BE2C (cell line): ENCODE results near the gene PPIL6.

Experiments
- DNase-seq: peaks from one replicate; pipeline ENCODE4 v3.0.0-alpha.2; 2020
- H3K27me3 ChIP-seq: fragments of 250-450 bp; sonication (Bioruptor Pico); 2 replicates; pipeline ENCODE4 v1.5.1; 2020; ENCODE audit warnings: mild to moderate bottlenecking
- H3K36me3 ChIP-seq: fragments of 250-450 bp; sonication (Bioruptor Pico); 2 replicates; pipeline ENCODE4 v1.5.1; 2020; ENCODE audit warnings: mild to moderate bottlenecking
- H3K4me1 ChIP-seq: fragments of 250-450 bp; sonication (Bioruptor Pico); 2 replicates; pipeline ENCODE4 v1.5.1; 2020
- H3K4me3 ChIP-seq: 2 replicates; pipeline ENCODE4 v1.5.1; 2011; ENCODE audit warnings: low read depth, low read length
- H3K9me3 ChIP-seq: fragments of 250-450 bp; sonication (Bioruptor Pico); 2 replicates; pipeline ENCODE4 v1.5.1; 2020
- CTCF ChIP-seq: IDR thresholded peaks from 2 replicates; pipeline ENCODE4 v1.5.1; 2012; ENCODE audit warnings: mild to moderate bottlenecking, low read depth, low read length

The PPIL6 gene

GRCh38 chr6:109482905-109483734 lies 42.7 kb upstream of the PPIL6 start, which contains the start of gene ZBTB24:
Gene ZBTB24 (minus strand): TSS chr6:109483219. CDS start chr6:109482026, 1,193 bp downstream.
- Histone ChIP-seq H3K4me3 (peak within 1 kb of the TSS; percentile 90), H3K36me3 (peaks cover 33% of the 10 kb centered on the region), H3K27me3 (peaks cover 6% of the 10 kb centered on the region; the same call in 1 of the 2 replicates), H3K9me3 (no peaks in the 10 kb centered on the region), H3K4me1 (peaks cover 6% of the 10 kb centered on the region; the same call in 1 of the 2 replicates)
- DNase-seq: peak; percentile 98
- TF ChIP-seq CTCF: no peak

DNA sequence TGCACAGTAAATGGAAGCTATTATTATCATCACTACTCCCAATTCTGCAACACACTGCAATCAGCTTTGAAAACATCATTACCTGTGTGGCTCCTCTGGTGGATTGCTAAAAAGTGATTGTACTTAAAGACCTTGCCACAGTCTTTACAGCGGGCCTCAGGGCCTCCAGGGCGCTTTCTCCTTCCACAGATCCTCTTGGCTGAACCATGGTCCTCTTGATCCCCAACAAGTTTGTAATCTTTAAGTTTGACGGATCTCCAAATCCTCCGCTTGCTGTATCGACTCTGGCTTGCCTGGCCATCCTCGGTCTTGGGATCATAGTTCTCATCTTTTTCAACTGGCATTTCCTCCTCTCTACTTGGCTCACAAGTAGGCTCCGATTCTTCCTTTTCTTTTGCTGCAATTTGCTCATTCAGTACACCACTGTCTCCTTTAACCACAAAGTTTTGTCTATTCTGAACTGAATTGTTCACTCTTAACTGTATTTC lies 40.6 kb upstream of the PPIL6 start:
- Histone ChIP-seq H3K4me1 (peaks cover 6% of the 10 kb centered on the region; the same call in 1 of the 2 replicates), H3K27me3 (peaks cover 3% of the 10 kb centered on the region; the same call in 1 of the 2 replicates), H3K9me3 (no peaks in the 10 kb centered on the region), H3K36me3 (peaks cover 45% of the 10 kb centered on the region), H3K4me3 (no peak overlapping the region; the same call in 1 of the 2 replicates)
- DNase-seq: no peak
- no peak for TF ChIP-seq CTCF

GRCh38 chr6:109478841-109479624 lies 38.6 kb upstream of the PPIL6 start:
- Histone ChIP-seq H3K9me3 (no peaks in the 10 kb centered on the region), H3K4me1 (peaks cover 6% of the 10 kb centered on the region; the same call in 1 of the 2 replicates), H3K4me3 (no peak overlapping the region), H3K27me3 (peaks cover 2% of the 10 kb centered on the region; the same call in 1 of the 2 replicates), H3K36me3 (peaks cover 63% of the 10 kb centered on the region)
- no peak for DNase-seq
- TF ChIP-seq CTCF: no peak

DNA sequence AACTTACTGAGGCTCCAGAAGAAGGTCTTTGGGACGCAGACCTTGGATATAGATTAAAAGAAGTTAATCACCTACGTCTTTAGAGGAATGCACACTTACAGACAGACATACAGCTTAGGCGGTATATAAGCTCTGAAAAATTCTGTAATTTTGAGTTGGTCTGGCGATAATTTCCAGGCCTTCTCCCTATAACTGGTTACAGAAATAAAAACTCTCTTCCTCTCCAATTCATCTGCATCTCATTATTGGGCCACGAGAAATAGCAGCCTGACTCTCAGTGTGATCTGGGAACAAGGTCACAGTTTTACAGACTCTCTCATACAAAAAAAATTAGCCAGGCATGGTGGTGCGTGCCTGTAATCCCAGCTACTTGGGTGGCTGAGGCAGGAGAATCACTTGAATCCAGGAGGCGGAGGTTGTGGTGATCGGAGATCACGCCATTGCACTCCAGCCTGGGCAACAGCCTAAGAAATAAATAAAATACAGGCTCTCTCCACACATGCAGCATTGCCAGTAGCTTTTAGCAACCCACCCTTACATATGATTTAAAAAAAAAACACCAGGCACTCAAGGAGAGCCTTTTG lies 37.9 kb upstream of the PPIL6 start:
- Histone ChIP-seq H3K36me3 (peaks cover 66% of the 10 kb centered on the region), H3K4me3 (no peak overlapping the region), H3K27me3 (no peaks in the 10 kb centered on the region), H3K9me3 (no peaks in the 10 kb centered on the region), H3K4me1 (peaks cover 6% of the 10 kb centered on the region; the same call in 1 of the 2 replicates)
- no peak for TF ChIP-seq CTCF
- DNase-seq: no peak

DNA sequence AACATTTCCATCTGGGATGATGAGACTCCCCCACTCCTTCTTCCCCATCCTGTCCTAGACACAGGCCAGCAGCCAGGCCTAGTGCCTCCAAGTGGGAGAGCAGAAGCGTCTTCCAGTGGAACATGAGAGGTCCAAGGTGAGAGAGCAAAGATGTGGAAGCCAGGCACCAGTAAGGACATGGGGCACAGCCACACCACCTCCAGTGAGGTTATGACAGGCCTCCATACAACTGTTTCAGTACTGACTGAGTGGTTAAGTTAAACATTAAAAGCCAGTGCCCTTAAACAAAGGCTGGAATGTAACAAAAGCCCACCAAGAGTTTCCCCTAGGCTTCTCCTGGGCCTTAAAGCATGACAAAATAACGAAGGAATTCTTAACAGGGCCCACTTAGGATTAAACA lies 37.3 kb upstream of the PPIL6 start:
- DNase-seq: no peak
- Histone ChIP-seq H3K36me3 (peaks cover 69% of the 10 kb centered on the region), H3K4me3 (no peak overlapping the region)

More for the DNA sequence above, 37.3 kb upstream of the PPIL6 start:
- Histone ChIP-seq H3K27me3 (no peaks in the 10 kb centered on the region), H3K4me1 (peaks cover 6% of the 10 kb centered on the region; the same call in 1 of the 2 replicates), H3K9me3 (no peaks in the 10 kb centered on the region)
- no peak for TF ChIP-seq CTCF
